22Rv1 (cell line): ENCODE data around the gene CAND1.

Source experiments
- ZFX ChIP-seq: fragments of 450-650 bp; IDR thresholded peaks from 2 replicates; pipeline ENCODE4 v1.6.1; 2017; ENCODE audit warnings: antibody characterized with exemption, borderline replicate concordance
- TF ChIP-seq, protein P1 (sequence below): fragments of 450-650 bp; IDR thresholded peaks from 2 replicates; pipeline ENCODE4 v1.5.1; 2017; ENCODE audit warnings: mild to moderate bottlenecking

DNA sequence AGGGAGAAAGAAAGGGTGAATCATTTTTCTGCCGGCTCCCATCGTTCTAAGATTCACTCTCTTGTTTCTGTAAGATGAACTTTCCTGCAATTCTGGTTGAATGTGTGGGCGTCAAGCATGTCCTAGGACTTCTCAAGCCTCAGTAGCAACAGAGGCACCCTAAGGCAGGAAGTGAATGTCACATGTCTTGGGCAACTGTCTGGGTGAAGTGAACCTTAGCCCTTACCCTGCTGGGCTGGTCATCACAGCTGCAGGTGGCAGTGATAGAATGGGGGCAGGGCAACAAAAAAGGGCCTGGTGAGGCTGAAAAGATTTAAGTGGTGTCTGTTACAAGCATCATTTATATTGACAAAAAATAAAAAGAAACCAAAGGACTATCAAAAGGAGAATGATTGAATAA, 45.9 kb upstream of the CAND1 start:
- TF ChIP-seq, protein P1, sequence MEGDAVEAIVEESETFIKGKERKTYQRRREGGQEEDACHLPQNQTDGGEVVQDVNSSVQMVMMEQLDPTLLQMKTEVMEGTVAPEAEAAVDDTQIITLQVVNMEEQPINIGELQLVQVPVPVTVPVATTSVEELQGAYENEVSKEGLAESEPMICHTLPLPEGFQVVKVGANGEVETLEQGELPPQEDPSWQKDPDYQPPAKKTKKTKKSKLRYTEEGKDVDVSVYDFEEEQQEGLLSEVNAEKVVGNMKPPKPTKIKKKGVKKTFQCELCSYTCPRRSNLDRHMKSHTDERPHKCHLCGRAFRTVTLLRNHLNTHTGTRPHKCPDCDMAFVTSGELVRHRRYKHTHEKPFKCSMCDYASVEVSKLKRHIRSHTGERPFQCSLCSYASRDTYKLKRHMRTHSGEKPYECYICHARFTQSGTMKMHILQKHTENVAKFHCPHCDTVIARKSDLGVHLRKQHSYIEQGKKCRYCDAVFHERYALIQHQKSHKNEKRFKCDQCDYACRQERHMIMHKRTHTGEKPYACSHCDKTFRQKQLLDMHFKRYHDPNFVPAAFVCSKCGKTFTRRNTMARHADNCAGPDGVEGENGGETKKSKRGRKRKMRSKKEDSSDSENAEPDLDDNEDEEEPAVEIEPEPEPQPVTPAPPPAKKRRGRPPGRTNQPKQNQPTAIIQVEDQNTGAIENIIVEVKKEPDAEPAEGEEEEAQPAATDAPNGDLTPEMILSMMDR: no peak
- no peak for TF ChIP-seq ZFX
